Raji (cell line): ENCODE measurements around the gene FBLN2.

ENCODE experiments used
- POLR2A ChIP-seq: IDR thresholded peaks from 2 replicates; pipeline ENCODE4 v1.6.1; 2011; ENCODE audit warnings: low read depth, low read length, control low read depth; ENCODE audit not compliant: insufficient read depth

The FBLN2 gene

DNA sequence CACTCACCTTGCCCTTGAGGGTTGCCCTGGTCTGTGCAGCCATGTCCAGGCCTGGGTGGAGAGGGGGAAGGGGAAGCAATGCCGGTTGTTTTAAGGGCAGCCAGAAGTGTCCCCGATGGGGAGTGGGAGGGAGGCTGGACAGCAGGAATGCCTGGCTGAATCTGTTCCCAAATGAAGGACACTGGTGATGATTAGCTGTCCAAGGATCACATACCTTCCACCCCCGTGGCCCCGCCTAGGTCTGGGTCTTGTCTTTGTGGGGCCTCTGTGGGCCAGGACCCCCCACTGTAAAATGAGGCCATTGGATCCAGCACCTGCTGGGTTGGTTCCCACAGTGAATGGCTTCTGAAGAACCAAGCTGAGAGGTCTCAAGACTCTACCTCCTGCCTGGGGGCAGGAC, 71.4 kb downstream of the FBLN2 start:
- TF ChIP-seq POLR2A, result no peak

DNA sequence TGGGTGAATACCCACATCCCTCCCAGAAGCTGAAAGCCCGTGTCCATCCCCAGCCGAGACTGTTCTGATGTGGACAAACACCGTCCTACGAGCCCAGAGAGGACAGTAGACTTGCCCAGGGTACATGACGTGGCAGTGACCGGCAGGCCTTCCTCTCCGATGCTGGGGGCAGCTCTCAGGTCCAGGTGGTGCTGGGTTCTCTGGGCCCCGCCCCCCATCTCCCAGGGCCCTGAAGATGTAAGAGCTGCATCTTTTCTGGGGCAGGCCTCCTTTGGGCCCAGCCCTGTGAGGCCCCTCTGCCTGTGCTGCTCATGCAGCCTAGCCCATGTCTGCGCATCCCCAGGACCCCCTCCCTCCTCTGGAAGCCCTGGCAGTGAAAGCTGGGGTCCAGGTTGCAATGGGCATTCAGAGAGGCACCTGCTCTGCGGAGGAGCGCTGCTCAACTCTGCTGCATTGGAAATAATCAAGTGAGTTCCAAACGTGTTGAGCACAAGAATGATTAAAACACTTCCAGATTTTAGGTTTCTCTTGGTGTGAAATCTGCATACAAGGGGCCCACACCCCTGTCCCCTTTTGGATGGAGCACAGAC, 71.9 kb downstream of the FBLN2 start:
- no peak for TF ChIP-seq POLR2A

GRCh38 chr3:13621381-13622221, 72.7 kb downstream of the FBLN2 start:
- TF ChIP-seq POLR2A, result no peak

DNA sequence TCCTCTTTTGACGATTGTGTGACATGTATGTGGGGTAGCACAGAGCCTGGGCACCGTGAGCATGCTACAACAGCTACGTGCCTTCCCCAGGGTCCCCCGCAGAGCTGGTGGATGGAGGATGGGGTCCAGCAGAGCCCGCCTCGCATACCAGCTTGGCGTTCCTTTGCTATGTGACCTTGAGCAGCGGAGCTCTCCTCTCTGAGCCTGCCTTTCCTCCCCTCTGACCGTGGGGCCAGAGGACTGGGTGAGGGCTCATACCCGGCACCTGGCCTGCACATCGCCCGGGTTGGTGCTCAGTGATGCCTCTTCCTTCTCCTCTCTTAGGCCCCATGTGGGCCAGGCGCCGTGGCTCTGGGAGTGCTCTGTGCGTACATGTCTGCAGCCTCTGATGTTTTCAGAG, 73.4 kb downstream of the FBLN2 start:
- no peak for TF ChIP-seq POLR2A

- TF ChIP-seq POLR2A, result no peak
Observed at GRCh38 chr3:13623101-13623654, 74.3 kb downstream of the FBLN2 start.

GRCh38 chr3:13624021-13624420, 75.1 kb downstream of the FBLN2 start:
- no peak for TF ChIP-seq POLR2A

GRCh38 chr3:13624671-13625125, 75.8 kb downstream of the FBLN2 start:
- no peak for TF ChIP-seq POLR2A

DNA sequence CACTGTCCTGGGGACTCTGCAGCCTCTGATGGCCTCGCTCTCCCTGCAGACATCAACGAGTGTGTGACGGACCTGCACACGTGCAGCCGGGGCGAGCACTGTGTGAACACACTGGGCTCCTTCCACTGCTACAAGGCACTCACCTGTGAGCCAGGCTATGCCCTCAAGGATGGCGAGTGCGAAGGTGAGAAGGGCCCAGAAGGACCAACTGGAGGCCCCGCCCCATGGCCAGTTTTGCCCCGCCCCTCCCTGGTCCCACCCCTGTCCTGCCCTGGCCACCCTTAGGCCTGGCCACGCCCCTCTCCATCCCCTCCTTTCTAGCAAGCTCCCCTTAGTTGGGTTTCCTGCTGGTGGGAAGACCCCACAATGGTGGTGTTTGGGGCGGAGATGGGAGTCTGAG, 77.5 kb downstream of the FBLN2 start:
- TF ChIP-seq POLR2A, result no peak

- no peak for TF ChIP-seq POLR2A
Observed at GRCh38 chr3:13626915-13627460, 78.1 kb downstream of the FBLN2 start.

GRCh38 chr3:13627681-13628080, 78.8 kb downstream of the FBLN2 start:
- TF ChIP-seq POLR2A, result no peak

GRCh38 chr3:13628432-13628831, 79.5 kb downstream of the FBLN2 start:
- TF ChIP-seq POLR2A, result no peak

- no peak for TF ChIP-seq POLR2A
Observed at GRCh38 chr3:13628841-13629551, 80.1 kb downstream of the FBLN2 start.

- no peak for TF ChIP-seq POLR2A
Observed at GRCh38 chr3:13629644-13630043, 80.7 kb downstream of the FBLN2 start.

- no peak for TF ChIP-seq POLR2A
Observed at GRCh38 chr3:13631256-13631655, 82.3 kb downstream of the FBLN2 start.

DNA sequence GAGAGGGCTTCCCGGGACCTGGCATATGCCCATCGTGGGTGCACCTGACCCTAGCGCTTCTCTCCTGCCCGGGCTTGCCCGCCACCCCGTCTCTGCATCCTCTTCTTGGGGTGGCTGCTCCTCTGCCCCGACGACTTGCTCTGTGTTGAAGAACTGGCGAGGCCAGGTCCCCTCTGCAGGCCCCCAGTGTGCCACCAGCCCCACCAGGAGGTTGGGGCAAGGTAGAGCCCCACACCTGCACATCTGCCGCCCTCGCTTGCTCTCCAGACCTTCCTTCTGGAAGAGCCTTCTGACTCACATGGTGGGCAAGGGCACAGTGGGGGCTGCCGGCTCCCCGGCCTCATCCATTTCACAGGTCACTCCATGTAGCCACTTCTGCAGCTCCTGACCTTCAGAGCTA, 84.3 kb downstream of the FBLN2 start:
- TF ChIP-seq POLR2A, result no peak

DNA sequence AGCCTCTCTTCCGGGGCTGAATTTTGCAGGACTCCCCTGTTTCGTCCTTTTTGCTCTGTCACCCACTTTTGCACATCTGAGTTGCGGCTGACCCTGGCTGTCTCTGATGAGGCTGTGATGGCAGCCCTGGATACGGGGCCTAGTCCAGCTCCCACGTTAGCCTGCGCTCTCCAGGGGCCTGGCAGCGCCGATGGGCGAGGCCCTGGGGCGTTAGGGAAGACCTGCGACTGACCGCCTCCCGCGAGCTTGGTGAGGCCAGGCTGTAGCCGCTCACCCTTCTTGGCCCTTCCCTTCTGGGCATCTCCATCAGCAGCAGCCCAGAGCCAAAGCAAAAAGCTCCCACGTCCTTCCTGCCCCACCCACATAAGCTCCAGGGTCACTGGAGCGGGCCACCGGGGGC, 85.2 kb downstream of the FBLN2 start:
- TF ChIP-seq POLR2A, result no peak

DNA sequence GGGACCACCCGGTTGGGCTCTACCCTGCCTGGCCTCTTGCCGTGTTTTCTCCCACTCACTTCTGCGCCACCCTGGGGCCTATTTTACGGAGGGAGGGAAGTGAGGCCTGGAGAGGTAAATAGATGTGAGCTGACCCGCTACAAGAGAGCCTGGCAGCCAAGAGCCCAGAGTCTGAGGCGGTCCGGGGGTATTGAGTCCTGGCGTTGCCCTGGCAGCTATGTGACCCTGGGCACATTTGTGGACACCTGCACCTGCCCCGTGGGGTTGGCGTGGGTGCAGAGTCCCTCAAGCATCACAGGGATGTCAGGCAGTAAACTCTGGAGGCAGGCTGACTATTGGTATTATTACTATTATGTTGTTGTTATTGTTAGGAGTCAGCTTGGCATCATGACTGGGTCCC, 85.7 kb downstream of the FBLN2 start:
- TF ChIP-seq POLR2A, result no peak
